ENCODE measurements around the gene SYT9.

DNA sequence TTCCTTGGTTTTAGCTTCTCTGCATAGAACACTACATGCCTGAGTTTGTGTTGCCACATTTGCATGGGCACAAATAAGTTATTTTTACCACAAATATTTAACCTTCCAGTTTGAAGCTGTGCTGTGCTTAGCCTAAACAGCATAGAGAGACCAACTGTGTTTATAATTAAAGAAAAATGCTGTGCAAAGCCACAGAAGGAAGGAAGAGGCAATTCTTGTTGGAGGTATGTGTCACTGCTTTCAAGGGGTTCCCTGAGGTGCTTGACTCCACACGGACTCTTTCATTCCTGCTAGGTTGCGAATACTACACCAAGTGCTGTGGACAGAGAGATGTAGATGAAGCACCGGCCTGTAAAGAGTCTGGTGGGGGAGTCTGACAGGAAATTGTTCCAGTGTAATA lies 186.0 kb downstream of the SYT9 start:
- TF ChIP-seq, protein P1, sequence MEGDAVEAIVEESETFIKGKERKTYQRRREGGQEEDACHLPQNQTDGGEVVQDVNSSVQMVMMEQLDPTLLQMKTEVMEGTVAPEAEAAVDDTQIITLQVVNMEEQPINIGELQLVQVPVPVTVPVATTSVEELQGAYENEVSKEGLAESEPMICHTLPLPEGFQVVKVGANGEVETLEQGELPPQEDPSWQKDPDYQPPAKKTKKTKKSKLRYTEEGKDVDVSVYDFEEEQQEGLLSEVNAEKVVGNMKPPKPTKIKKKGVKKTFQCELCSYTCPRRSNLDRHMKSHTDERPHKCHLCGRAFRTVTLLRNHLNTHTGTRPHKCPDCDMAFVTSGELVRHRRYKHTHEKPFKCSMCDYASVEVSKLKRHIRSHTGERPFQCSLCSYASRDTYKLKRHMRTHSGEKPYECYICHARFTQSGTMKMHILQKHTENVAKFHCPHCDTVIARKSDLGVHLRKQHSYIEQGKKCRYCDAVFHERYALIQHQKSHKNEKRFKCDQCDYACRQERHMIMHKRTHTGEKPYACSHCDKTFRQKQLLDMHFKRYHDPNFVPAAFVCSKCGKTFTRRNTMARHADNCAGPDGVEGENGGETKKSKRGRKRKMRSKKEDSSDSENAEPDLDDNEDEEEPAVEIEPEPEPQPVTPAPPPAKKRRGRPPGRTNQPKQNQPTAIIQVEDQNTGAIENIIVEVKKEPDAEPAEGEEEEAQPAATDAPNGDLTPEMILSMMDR (IDR thresholded peaks at IDR 0.05): no peak
- TF ChIP-seq POLR2A (IDR thresholded peaks at IDR 0.05): no peak
